H1 (cell line): Measurements from ENCODE around the gene RPL18A.

Experiments
- BACH1 ChIP-seq: IDR thresholded peaks from 2 replicates; pipeline ENCODE4 v1.6.1; 2012; ENCODE audit warnings: low read length, improper control_type of control experiment
- CTCF ChIP-seq, 3 experiments: IDR thresholded peaks; 1 replicate in 2 of 3; 2 replicates in 1 of 3; pipeline versions ENCODE4 v1.5.1 to v1.6.1; 2011; ENCODE audit warnings: low read length in 3 of 3, mild to moderate bottlenecking in 3 of 3, inconsistent platforms in 2 of 3, low read depth in 1 of 3, moderate library complexity in 1 of 3; ENCODE audit not compliant: insufficient read depth in 1 of 3; ENCODE audit errors: control extremely low read depth in 1 of 3
- TCF12 ChIP-seq: IDR thresholded peaks from 2 replicates; pipeline ENCODE4 v1.6.1; 2011; ENCODE audit warnings: low read depth, mild to moderate bottlenecking, low read length

DNA sequence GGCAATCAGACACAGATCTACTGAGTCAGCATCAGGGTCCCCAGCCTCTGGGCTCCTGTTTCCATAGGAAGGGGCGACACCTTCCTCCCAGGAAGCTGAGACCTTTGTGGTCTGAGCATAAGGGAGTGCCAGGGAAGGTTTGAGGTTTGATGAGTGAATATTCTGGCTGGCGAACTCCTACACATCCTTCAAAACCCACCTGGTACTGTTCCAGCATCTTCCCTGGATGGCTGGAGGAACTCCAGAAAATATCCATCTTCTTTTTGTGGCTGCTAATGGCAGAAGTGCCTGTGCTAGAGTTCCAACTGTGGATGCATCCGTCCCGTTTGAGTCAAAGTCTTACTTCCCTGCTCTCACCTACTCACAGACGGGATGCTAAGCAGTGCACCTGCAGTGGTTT, 47.6 kb upstream of the RPL18A start:
- no peak for TF ChIP-seq TCF12
- no peak for TF ChIP-seq CTCF (IDR thresholded peaks at IDR 0.05; ENCODE audit: control extremely low read depth in 1 of 3, insufficient read depth in 1 of 3, low read depth in 1 of 3, low read length in 3 of 3)
- no peak for TF ChIP-seq BACH1
